Lower leg skin (tissue), 3 donors: Measurements from ENCODE around the gene TMEM141.

ENCODE experiments used
- POLR2A ChIP-seq, 2 donors: fragments of 450-650 bp; IDR thresholded peaks; one replicate each; pipeline ENCODE4 v1.6.1; 2016 to 2017; ENCODE audit warnings: antibody characterized with exemption in 2 of 2, mild to moderate bottlenecking in 1 of 2, moderate library complexity in 1 of 2
- TF ChIP-seq, protein P1 (sequence below), 3 donors: fragments of 450-650 bp; IDR thresholded peaks; one replicate each; pipeline ENCODE4 v1.5.1; 2016; ENCODE audit warnings: antibody characterized with exemption in 3 of 3, mild to moderate bottlenecking in 3 of 3, moderate library complexity in 2 of 3

DNA sequence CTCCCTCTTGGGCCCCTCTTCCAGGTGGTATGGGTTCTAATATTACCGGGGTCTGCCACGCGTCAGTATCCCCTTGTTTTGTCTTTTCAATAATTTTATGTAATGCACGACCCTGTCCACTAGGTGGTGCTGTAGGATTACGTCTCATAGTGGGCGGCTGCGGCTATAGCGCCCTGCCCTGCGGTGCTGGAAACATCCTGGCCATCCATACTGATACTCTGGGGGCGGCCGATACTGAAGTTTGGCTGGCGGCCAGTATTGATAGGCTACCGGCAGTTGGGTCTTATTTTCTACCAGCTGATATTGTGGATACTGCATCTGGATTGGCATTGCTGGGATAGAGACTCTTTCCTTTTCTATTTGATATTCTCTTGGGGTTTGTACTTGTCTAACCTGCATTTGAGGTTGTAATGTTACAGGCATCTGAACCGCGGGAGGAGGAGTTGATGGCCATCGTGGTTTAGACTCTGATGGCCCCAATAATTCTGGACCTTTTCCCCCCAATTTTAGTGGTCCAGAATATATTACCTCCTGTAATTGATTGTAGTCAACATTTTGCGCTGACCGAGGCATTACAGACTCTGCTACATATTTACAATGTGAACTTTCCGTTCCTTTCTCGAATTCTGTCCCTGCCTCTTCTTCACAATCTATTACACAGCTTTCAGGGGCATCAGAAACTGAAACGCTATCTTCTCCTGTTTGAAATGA lies 3.3 kb upstream of the TMEM141 start:
- TF ChIP-seq, protein P1, sequence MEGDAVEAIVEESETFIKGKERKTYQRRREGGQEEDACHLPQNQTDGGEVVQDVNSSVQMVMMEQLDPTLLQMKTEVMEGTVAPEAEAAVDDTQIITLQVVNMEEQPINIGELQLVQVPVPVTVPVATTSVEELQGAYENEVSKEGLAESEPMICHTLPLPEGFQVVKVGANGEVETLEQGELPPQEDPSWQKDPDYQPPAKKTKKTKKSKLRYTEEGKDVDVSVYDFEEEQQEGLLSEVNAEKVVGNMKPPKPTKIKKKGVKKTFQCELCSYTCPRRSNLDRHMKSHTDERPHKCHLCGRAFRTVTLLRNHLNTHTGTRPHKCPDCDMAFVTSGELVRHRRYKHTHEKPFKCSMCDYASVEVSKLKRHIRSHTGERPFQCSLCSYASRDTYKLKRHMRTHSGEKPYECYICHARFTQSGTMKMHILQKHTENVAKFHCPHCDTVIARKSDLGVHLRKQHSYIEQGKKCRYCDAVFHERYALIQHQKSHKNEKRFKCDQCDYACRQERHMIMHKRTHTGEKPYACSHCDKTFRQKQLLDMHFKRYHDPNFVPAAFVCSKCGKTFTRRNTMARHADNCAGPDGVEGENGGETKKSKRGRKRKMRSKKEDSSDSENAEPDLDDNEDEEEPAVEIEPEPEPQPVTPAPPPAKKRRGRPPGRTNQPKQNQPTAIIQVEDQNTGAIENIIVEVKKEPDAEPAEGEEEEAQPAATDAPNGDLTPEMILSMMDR (IDR thresholded peaks at IDR 0.05): peak in 1 of 3 donors; percentile 92
- no peak for TF ChIP-seq POLR2A (IDR thresholded peaks at IDR 0.05)
